Osteocyte (in vitro differentiated cells): Measurements from ENCODE around the gene SOBP. TPM values are rescaled to one million over a fixed set of nuclear protein-coding genes. Genes with fewer than 3 reads are reported as not detected.

Experiments used
- DNase-seq: peaks from one replicate; pipeline ENCODE4 v3.0.0; 2021; ENCODE audit warnings: mixed read lengths; ENCODE audit not compliant: unreplicated experiment; ENCODE audit errors: extremely low spot score
- H3K27ac Mint-ChIP-seq: one replicate; pipeline ENCODE4 v1.8.0; 2021; ENCODE audit warnings: mild to moderate bottlenecking, mixed read lengths; ENCODE audit not compliant: unreplicated experiment
- H3K27me3 Mint-ChIP-seq: one replicate; pipeline ENCODE4 v1.8.0; 2021; ENCODE audit warnings: mixed read lengths; ENCODE audit not compliant: unreplicated experiment
- H3K36me3 Mint-ChIP-seq: one replicate; pipeline ENCODE4 v1.8.0; 2021; ENCODE audit warnings: mixed read lengths; ENCODE audit not compliant: unreplicated experiment
- H3K4me1 Mint-ChIP-seq: one replicate; pipeline ENCODE4 v1.8.0; 2021; ENCODE audit warnings: mixed read lengths; ENCODE audit not compliant: unreplicated experiment
- H3K4me3 Mint-ChIP-seq: one replicate; pipeline ENCODE4 v1.8.0; 2021; ENCODE audit warnings: mild to moderate bottlenecking, moderate library complexity, mixed read lengths; ENCODE audit not compliant: unreplicated experiment
- H3K9me3 Mint-ChIP-seq: one replicate; pipeline ENCODE4 v1.8.0; 2021; ENCODE audit warnings: mixed read lengths; ENCODE audit not compliant: unreplicated experiment
- total RNA-seq: library from RNA; stranded (reverse); gene quantifications from 2 replicates; pipeline ENCODE4 v1.2.1, GENCODE V29; 2021
- TF ChIP-seq, protein P1 (sequence below): fragments of 200-600 bp; sonication (generic); IDR thresholded peaks from 2 replicates; pipeline ENCODE4 v1.5.0; 2021; ENCODE audit warnings: antibody characterized with exemption, mild to moderate bottlenecking, moderate library complexity

Gene SOBP
- total RNA-seq, 1 donor from 2014 or later: 7.4 TPM

DNA sequence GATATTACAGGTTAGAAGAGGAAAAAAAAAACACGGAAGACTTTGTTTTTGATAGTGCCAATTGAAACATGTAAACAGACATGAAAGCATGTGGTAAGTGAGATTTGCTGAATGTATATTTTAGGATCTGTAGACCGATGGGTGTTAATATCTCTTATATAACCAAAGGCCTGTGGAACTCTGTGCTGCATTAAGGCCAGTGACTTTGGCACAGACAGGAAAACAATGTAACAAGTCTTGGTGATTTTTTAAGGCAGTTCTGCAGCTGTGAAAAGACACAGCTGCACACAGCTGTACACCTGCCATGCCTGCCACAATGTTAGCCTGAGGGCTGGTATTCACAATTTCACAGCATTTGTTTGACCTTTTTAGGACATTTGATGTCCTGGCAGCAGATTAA, 6.1 kb downstream of the SOBP start:
- TF ChIP-seq, protein P1, sequence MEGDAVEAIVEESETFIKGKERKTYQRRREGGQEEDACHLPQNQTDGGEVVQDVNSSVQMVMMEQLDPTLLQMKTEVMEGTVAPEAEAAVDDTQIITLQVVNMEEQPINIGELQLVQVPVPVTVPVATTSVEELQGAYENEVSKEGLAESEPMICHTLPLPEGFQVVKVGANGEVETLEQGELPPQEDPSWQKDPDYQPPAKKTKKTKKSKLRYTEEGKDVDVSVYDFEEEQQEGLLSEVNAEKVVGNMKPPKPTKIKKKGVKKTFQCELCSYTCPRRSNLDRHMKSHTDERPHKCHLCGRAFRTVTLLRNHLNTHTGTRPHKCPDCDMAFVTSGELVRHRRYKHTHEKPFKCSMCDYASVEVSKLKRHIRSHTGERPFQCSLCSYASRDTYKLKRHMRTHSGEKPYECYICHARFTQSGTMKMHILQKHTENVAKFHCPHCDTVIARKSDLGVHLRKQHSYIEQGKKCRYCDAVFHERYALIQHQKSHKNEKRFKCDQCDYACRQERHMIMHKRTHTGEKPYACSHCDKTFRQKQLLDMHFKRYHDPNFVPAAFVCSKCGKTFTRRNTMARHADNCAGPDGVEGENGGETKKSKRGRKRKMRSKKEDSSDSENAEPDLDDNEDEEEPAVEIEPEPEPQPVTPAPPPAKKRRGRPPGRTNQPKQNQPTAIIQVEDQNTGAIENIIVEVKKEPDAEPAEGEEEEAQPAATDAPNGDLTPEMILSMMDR: no peak
- peaks cover 15% of the 10 kb centered on the region for H3K4me1 Mint-ChIP-seq
- H3K27ac Mint-ChIP-seq: no peak overlapping the region
- no peaks in the 10 kb centered on the region for H3K27me3 Mint-ChIP-seq
- no peak for DNase-seq
- no peaks in the 10 kb centered on the region for H3K9me3 Mint-ChIP-seq
- no peak overlapping the region for H3K4me3 Mint-ChIP-seq
- no peaks in the 10 kb centered on the region for H3K36me3 Mint-ChIP-seq

DNA sequence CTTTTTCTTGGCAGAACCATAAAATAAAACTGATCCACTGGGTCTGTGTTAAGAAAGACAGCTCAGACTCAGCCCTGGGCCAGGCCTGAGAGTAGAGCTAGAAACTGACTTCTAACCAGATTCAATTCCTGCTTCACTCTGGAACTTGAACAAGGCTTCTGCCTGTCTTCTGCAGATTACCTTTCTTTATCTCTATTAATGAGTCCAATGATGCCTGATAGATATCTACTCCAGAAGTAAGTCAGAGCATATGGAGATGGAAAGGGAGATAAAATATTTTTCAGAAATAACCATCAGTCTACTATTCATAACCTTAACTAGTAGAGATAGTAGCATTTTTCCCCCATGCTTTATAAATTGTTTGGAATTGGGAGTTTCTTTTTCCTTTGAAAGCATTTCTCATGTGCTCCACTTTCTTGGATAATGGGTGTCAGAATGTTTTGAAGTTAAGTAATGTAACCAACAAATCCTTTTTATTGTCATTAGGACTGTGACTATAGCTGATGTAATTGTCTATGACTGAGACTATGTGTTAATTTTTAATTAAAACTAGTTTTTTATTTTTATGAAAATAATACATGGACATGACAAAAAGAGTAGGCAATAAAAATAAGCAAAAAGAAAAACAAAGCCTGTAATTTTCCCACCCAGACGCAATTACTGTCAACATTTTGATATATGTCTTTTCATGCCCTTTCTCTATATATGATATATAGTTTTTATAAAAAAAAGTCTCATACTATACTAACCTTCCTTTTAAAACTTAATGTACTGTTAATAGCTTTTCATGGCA, 7.2 kb downstream of the SOBP start:
- Mint-ChIP-seq H3K4me3 (no peak overlapping the region), H3K27ac (no peak overlapping the region), H3K4me1 (peaks cover 15% of the 10 kb centered on the region), H3K9me3 (no peaks in the 10 kb centered on the region), H3K27me3 (no peaks in the 10 kb centered on the region), H3K36me3 (no peaks in the 10 kb centered on the region)
- no peak for DNase-seq
- TF ChIP-seq, protein P1: no peak

DNA sequence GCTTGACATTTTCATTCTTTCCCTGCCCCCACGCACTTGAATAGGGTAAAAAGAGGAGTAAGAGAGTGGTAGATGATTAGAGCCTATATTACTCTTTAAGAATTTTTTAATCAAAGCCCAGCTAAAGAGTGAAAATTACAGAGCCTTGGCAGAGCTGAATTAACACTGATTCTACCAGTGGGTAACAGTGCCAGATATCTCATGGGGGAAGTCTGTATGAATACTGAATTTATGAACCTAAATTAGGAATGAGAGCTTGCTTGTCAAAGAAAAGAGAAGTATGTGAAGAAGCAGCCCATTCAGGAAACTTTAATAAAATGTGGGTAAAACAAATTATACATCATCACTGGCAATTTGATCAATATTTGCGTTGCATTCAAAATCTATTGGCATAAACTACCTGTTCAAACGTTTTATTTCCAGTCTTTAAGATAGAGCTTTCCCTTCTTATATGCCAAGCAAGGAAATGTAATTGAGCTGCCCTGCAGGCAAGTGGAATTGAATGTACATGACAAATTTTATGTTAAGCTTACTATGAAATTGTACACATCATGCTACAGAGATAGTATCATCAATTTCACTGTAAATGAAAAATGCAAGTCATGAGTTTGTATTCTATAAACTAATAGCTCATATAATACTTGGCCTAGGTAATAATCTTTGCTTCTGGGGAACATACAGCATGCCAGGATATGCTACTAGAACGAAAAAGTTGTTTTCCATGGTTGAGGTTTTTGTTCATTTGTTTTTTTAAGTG, 14.5 kb downstream of the SOBP start:
- TF ChIP-seq, protein P1: no peak
- H3K4me3 Mint-ChIP-seq: no peak overlapping the region
- no peaks in the 10 kb centered on the region for H3K36me3 Mint-ChIP-seq

DNA sequence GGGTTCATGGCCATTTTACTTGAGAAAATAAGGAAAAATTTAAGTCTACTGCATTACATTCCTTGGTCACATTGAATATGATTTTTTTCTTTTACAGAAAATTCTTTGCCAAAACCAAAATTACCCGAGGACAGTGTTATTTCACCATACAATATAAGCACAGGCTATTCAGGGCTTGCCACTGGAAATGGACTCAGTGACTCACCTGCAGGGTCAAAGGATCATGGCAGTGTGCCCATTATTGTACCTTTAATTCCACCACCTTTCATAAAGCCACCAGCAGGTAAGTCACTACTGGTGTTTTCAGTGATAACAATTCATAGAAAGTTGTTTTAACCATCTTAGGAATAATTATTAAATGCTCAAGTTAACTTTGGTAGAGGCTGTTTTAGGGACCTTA, 16.2 kb downstream of the SOBP start:
- Mint-ChIP-seq H3K9me3 (no peaks in the 10 kb centered on the region), H3K27me3 (no peaks in the 10 kb centered on the region), H3K36me3 (no peaks in the 10 kb centered on the region), H3K4me3 (no peak overlapping the region), H3K4me1 (peaks cover 6% of the 10 kb centered on the region), H3K27ac (no peak overlapping the region)
- TF ChIP-seq, protein P1: no peak
- no peak for DNase-seq

More for the DNA sequence above, 14.5 kb downstream of the SOBP start:
- Mint-ChIP-seq H3K27me3 (no peaks in the 10 kb centered on the region), H3K4me1 (peaks cover 2% of the 10 kb centered on the region), H3K27ac (no peak overlapping the region), H3K9me3 (no peaks in the 10 kb centered on the region)
- DNase-seq: no peak

DNA sequence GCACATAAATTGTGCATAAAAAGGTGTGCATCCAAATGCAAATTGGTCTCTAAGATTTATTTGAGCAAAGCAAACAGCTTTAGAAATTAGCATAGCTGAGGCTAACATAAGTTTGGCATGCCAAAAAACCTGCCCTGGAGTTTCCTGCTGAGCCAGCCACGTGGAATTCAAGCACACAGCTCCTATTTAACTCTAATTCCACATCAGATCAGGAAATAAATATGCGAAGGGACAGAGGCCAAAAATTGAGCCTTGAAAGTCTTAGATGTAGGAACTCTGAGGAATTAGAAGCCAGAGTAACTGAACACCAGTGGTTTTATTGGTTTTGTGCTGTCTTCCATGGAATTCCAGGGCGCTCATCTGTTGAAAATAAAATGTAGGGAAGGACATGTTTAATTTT, 19.6 kb downstream of the SOBP start:
- H3K27ac Mint-ChIP-seq: no peak overlapping the region
- TF ChIP-seq, protein P1: no peak
- no peak for DNase-seq

More for the DNA sequence above, 19.6 kb downstream of the SOBP start:
- H3K4me3 Mint-ChIP-seq: no peak overlapping the region
- peaks cover 13% of the 10 kb centered on the region for H3K4me1 Mint-ChIP-seq
- H3K36me3 Mint-ChIP-seq: no peaks in the 10 kb centered on the region
- H3K27me3 Mint-ChIP-seq: no peaks in the 10 kb centered on the region
- peaks cover under 1% of the 10 kb centered on the region for H3K9me3 Mint-ChIP-seq
